ENCODE measurements around the gene NAA80. TPM values are rescaled to one million over a fixed set of nuclear protein-coding genes. Genes with fewer than 3 reads are reported as not detected.
A peak's percentile ranks its signal among the peaks of the same experiment; 100 is the strongest.

The NAA80 gene
- total and polyA plus RNA-seq, 2 of the 13 experiments (the other 11 are each of a cell fraction or from before 2014, with no cell fraction given) = 3.4 to 8.7 TPM

- in situ Hi-C loops (cut with HindIII; ENCODE audit: extremely low pct_ligation_motif_present, low pct_unique_long_range_greater_than_20kb) = no loop called here
Observed at GRCh38 chr3:50304601-50305000, 5.4 kb upstream of the NAA80 start.

More at GRCh38 chr3:50304601-50305000, 5.4 kb upstream of the NAA80 start:
- no peak overlapping the region for H3K4me2 ChIP-seq (ENCODE audit: low read depth, low read length)
- no peaks in the 10 kb centered on the region; a peak in 1 of 5 replicates for H3K27me3 ChIP-seq (ENCODE audit: control insufficient read depth in 1 of 2, insufficient read depth in 2 of 2, low read length in 2 of 2)
- H3K9ac ChIP-seq (ENCODE audit: insufficient read depth, low read depth, low read length) = no peak overlapping the region
- TF ChIP-seq SMC3 (IDR thresholded peaks at IDR 0.05; ENCODE audit: low read length) = no peak
- no peak for TF ChIP-seq TOE1 (CRISPR knock-in tag; IDR thresholded peaks at IDR 0.05)
- no peak for TF ChIP-seq MEF2D (CRISPR knock-in tag; IDR thresholded peaks at IDR 0.05)
- no peak for TF ChIP-seq MYPOP (CRISPR knock-in tag; IDR thresholded peaks at IDR 0.05)
- TF ChIP-seq SMAD3 (CRISPR knock-in tag; IDR thresholded peaks at IDR 0.05) = no peak
- no peak for TF ChIP-seq PAWR (CRISPR knock-in tag; IDR thresholded peaks at IDR 0.05; ENCODE audit: borderline replicate concordance)
- no peak for TF ChIP-seq ZNF382 (CRISPR knock-in tag; IDR thresholded peaks at IDR 0.05; ENCODE audit: borderline replicate concordance)
- TF ChIP-seq HNRNPL (IDR thresholded peaks at IDR 0.05; ENCODE audit: low read depth, low read length) = no peak
- no peak for TF ChIP-seq TEF (CRISPR knock-in tag; IDR thresholded peaks at IDR 0.05)
- no peak for TF ChIP-seq PHF21A (CRISPR knock-in tag; IDR thresholded peaks at IDR 0.05)
- no peak for TF ChIP-seq SOX6 (IDR thresholded peaks at IDR 0.05)
- no peak for TF ChIP-seq SOX6 (CRISPR knock-in tag; IDR thresholded peaks at IDR 0.05)
- peaks cover 52% of the 10 kb centered on the region for H3K4me1 ChIP-seq (ENCODE audit: insufficient read depth, low read length)
- no peak for ATAC-seq
- peak overlapping the region; percentile 19 for H3K27ac ChIP-seq (ENCODE audit: extremely low read length, insufficient read depth, low read length)
- H3K36me3 ChIP-seq (replicated peaks in 1 of 2; ENCODE audit: control insufficient read depth in 1 of 2, insufficient read depth in 2 of 2, low read length in 2 of 2) = peaks cover 1 to 3% of the 10 kb centered on the region in 2 experiments; a peak in 2 of 5 replicates
- no TSS peak for BruUV-seq (replicated peaks)
- H3K79me2 ChIP-seq (ENCODE audit: insufficient read depth, low read length) = peaks cover 32% of the 10 kb centered on the region
- peaks cover 11% of the 10 kb centered on the region for H4K20me1 ChIP-seq (ENCODE audit: insufficient read depth, low read length)
- intact Hi-C loops (cut with micrococcal nuclease; ENCODE audit: unreplicated experiment) = loop anchor here (5.0 kb wide), 1 partner anchor 42 kb away; no protein-coding TSS in a partner anchor
- H2AFZ ChIP-seq (ENCODE audit: low read length) = no peak overlapping the region
- DNase-seq (ENCODE audit: low spot score) = no peak
- no peak overlapping the region for H3K4me3 ChIP-seq (replicated peaks in 1 of 3; ENCODE audit: insufficient read depth in 1 of 3, low read depth in 2 of 3, low read length in 3 of 3)
- H3K9me3 ChIP-seq (ENCODE audit: low read length) = peaks cover 6% of the 10 kb centered on the region
- FAIRE-seq = peak; percentile 18
- CTCF ChIA-PET (ENCODE audit: low intra/inter-chr PET ratio, low total read pairs) = no interaction called here
- POLR2A ChIA-PET = interaction anchor here (2.1 to 7.9 kb wide), 6 partner anchors 12 to 41 kb away, joined by 9 to 222 read pairs (median 34); partner anchors contain the start of genes HYAL2, IFRD2 and TUSC2
